HL-60 (cell line): Measurements from ENCODE around the gene RHOBTB1.

Experiments used
- CTCF ChIP-seq: IDR thresholded peaks from one replicate; pipeline ENCODE4 v1.5.1; 2011; ENCODE audit warnings: low read length, control low read depth, inconsistent platforms; ENCODE audit not compliant: insufficient read depth
- GABPA ChIP-seq: IDR thresholded peaks from 2 replicates; pipeline ENCODE4 v1.6.1; 2012; ENCODE audit warnings: low read depth
- POLR2AphosphoS5 ChIP-seq: IDR thresholded peaks from 2 replicates; pipeline ENCODE4 v1.6.1; 2012; ENCODE audit warnings: low read depth
- REST ChIP-seq: IDR thresholded peaks from 2 replicates; pipeline ENCODE4 v1.6.1; 2012; ENCODE audit warnings: low read depth; ENCODE audit not compliant: insufficient replicate concordance

GRCh38 chr10:60892571-60892970 lies 51.4 kb downstream of the RHOBTB1 start:
- TF ChIP-seq CTCF (no peak), POLR2AphosphoS5 (no peak), GABPA (no peak), REST (no peak)
